SW480 (cell line): Measurements from ENCODE around the gene BCAS3.
"Not testable (repeated sequence)": the region's sequence is repeated elsewhere in the genome, so short reads cannot be mapped to it uniquely, and the experiment has no call there.

ENCODE experiments used
- DNase-seq: peaks from one replicate; pipeline ENCODE4 v3.0.0-alpha.2; 2016; ENCODE audit warnings: low spot score

The BCAS3 gene

GRCh38 chr17:60798576-60798975, 120.9 kb downstream of the BCAS3 start:
- no peak for DNase-seq

- no peak for DNase-seq
Measured at GRCh38 chr17:60802377-60802776, 124.7 kb downstream of the BCAS3 start.

- DNase-seq: no peak
Measured at GRCh38 chr17:60803059-60803458, 125.4 kb downstream of the BCAS3 start.

- DNase-seq: no peak
Measured at GRCh38 chr17:60804831-60805230, 127.2 kb downstream of the BCAS3 start.

GRCh38 chr17:60809421-60809820, 131.8 kb downstream of the BCAS3 start:
- no peak for DNase-seq

- DNase-seq: not testable (repeated sequence)
Measured at GRCh38 chr17:60814941-60815340, 137.3 kb downstream of the BCAS3 start.

GRCh38 chr17:60817192-60817591, 139.5 kb downstream of the BCAS3 start:
- DNase-seq: no peak

GRCh38 chr17:60819447-60820130, 141.9 kb downstream of the BCAS3 start:
- no peak for DNase-seq

- no peak for DNase-seq
Measured at GRCh38 chr17:60823515-60823914, 145.9 kb downstream of the BCAS3 start.

GRCh38 chr17:60825351-60825750, 147.7 kb downstream of the BCAS3 start:
- DNase-seq: no peak

GRCh38 chr17:60827943-60828342, 150.3 kb downstream of the BCAS3 start:
- DNase-seq: no peak

- DNase-seq: peak; percentile 6
Measured at GRCh38 chr17:60832151-60832585, 154.5 kb downstream of the BCAS3 start.

GRCh38 chr17:60832631-60833030, 155.0 kb downstream of the BCAS3 start:
- DNase-seq: no peak

- DNase-seq: no peak
Measured at GRCh38 chr17:60840456-60840855, 162.8 kb downstream of the BCAS3 start.

GRCh38 chr17:60845012-60845411, 167.4 kb downstream of the BCAS3 start:
- no peak for DNase-seq

- DNase-seq: no peak
Measured at GRCh38 chr17:60846175-60846574, 168.5 kb downstream of the BCAS3 start.

GRCh38 chr17:60851181-60851580, 173.5 kb downstream of the BCAS3 start:
- DNase-seq: no peak

- no peak for DNase-seq
Measured at GRCh38 chr17:60857556-60858080, 180.0 kb downstream of the BCAS3 start.

GRCh38 chr17:60862482-60862881, 184.8 kb downstream of the BCAS3 start:
- no peak for DNase-seq

- DNase-seq: no peak
Measured at GRCh38 chr17:60863892-60864707, 186.4 kb downstream of the BCAS3 start.

- no peak for DNase-seq
Measured at GRCh38 chr17:60864708-60865005, 187.0 kb downstream of the BCAS3 start.

GRCh38 chr17:60874772-60875171, 197.1 kb downstream of the BCAS3 start:
- DNase-seq: no peak
